ENCODE measurements around the gene KCNMB1.
"Not testable (repeated sequence)": the region's sequence is repeated elsewhere in the genome, so short reads cannot be mapped to it uniquely, and the experiment has no call there.

- TF ChIP-seq CTCF (conservative IDR thresholded peaks at IDR 0.05; ENCODE audit: low read length); EZH2phosphoT487 (IDR thresholded peaks at IDR 0.05; ENCODE audit: borderline replicate concordance): not testable (repeated sequence)
Observed at GRCh38 chr5:170376526-170376925, 12.6 kb downstream of the KCNMB1 start.

Measured in Loucy (cell line).